Fibroblast of lung (primary cell): ENCODE results near the gene LITAF.

Experiments used
- CTCF ChIP-seq, 2 donors: IDR thresholded peaks in 1 of 2; conservative IDR thresholded peaks in 1 of 2; 1 replicate in 1 of 2; 2 replicates in 1 of 2; pipeline ENCODE4 v1.5.1; 2011 to 2012; ENCODE audit warnings: low read length in 2 of 2, control low read depth in 1 of 2, inconsistent platforms in 1 of 2, low read depth in 1 of 2, mild to moderate bottlenecking in 1 of 2
- EZH2 ChIP-seq: IDR thresholded peaks from 2 replicates; pipeline ENCODE4 v1.5.1; 2012; ENCODE audit warnings: low read length, control low read depth, mild to moderate bottlenecking; ENCODE audit errors: missing control alignments

GRCh38 chr16:11560701-11561453 is 25.8 kb downstream of the LITAF start:
- TF ChIP-seq CTCF (conservative IDR thresholded peaks at IDR 0.05 in 1 of 2, IDR thresholded peaks at IDR 0.05 in 1 of 2; ENCODE audit: low read depth in 1 of 2, low read length in 2 of 2) = no peak
- no peak for TF ChIP-seq EZH2
